ENCODE measurements around the gene PCSK9.

DNA sequence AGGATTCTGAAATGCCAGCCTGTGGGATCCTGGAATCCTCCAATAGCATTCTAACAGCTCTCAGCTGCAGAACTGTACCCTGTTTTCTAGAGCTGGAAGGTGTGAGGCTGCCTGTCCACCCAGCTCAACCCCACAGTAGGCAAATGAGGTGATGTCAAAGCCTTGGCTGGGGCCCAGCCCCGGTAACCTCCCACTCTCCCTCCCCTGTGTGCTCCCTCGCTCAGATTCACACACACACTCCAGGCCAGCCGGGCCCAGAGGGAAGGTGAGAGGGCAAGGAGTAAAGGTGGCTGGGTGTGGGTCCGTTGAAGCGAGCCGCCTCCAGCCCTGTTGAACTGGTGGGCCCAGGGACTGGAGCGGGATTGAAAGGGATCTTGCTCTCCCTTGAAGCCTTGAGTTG is 40.7 kb upstream of the PCSK9 start, which contains the start of gene BSND:
- TF ChIP-seq, protein P1, sequence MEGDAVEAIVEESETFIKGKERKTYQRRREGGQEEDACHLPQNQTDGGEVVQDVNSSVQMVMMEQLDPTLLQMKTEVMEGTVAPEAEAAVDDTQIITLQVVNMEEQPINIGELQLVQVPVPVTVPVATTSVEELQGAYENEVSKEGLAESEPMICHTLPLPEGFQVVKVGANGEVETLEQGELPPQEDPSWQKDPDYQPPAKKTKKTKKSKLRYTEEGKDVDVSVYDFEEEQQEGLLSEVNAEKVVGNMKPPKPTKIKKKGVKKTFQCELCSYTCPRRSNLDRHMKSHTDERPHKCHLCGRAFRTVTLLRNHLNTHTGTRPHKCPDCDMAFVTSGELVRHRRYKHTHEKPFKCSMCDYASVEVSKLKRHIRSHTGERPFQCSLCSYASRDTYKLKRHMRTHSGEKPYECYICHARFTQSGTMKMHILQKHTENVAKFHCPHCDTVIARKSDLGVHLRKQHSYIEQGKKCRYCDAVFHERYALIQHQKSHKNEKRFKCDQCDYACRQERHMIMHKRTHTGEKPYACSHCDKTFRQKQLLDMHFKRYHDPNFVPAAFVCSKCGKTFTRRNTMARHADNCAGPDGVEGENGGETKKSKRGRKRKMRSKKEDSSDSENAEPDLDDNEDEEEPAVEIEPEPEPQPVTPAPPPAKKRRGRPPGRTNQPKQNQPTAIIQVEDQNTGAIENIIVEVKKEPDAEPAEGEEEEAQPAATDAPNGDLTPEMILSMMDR (IDR thresholded peaks at IDR 0.05 in 2 of 3, conservative IDR thresholded peaks at IDR 0.05 in 1 of 3; ENCODE audit: insufficient read depth in 2 of 3, low read depth in 1 of 3, low read length in 3 of 3), result no peak
- TF ChIP-seq MAZ (CRISPR knock-in tag; conservative IDR thresholded peaks at IDR 0.05 in 1 of 2, IDR thresholded peaks at IDR 0.05 in 1 of 2) (no peak), HNRNPUL1 (IDR thresholded peaks at IDR 0.05; ENCODE audit: low read length) (no peak)
- TF ChIP-seq, protein P2, sequence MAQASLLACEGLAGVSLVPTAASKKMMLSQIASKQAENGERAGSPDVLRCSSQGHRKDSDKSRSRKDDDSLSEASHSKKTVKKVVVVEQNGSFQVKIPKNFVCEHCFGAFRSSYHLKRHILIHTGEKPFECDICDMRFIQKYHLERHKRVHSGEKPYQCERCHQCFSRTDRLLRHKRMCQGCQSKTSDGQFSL (CRISPR knock-in tag; IDR thresholded peaks at IDR 0.05), result no peak
- TF ChIP-seq, protein P2 (tag; IDR thresholded peaks at IDR 0.05), result no peak
- TF ChIP-seq, protein P3, sequence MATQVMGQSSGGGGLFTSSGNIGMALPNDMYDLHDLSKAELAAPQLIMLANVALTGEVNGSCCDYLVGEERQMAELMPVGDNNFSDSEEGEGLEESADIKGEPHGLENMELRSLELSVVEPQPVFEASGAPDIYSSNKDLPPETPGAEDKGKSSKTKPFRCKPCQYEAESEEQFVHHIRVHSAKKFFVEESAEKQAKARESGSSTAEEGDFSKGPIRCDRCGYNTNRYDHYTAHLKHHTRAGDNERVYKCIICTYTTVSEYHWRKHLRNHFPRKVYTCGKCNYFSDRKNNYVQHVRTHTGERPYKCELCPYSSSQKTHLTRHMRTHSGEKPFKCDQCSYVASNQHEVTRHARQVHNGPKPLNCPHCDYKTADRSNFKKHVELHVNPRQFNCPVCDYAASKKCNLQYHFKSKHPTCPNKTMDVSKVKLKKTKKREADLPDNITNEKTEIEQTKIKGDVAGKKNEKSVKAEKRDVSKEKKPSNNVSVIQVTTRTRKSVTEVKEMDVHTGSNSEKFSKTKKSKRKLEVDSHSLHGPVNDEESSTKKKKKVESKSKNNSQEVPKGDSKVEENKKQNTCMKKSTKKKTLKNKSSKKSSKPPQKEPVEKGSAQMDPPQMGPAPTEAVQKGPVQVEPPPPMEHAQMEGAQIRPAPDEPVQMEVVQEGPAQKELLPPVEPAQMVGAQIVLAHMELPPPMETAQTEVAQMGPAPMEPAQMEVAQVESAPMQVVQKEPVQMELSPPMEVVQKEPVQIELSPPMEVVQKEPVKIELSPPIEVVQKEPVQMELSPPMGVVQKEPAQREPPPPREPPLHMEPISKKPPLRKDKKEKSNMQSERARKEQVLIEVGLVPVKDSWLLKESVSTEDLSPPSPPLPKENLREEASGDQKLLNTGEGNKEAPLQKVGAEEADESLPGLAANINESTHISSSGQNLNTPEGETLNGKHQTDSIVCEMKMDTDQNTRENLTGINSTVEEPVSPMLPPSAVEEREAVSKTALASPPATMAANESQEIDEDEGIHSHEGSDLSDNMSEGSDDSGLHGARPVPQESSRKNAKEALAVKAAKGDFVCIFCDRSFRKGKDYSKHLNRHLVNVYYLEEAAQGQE (IDR thresholded peaks at IDR 0.05; ENCODE audit: borderline replicate concordance), result no peak
- TF ChIP-seq, protein P3 (CRISPR knock-in tag; IDR thresholded peaks at IDR 0.05; ENCODE audit: low read depth), result no peak
